Activated CD8-positive, alpha-beta T cell treated with anti-CD3 and anti-CD28 coated beads for 36 hours (primary cell): Measurements from ENCODE around the gene LAIR2. TPM values are rescaled to one million over a fixed set of nuclear protein-coding genes. Genes with fewer than 3 reads are reported as not detected.

Source experiments
- ATAC-seq: fragments of 200-7000 bp; cut with Tn5 transposase; one replicate; pipeline ENCODE4 v1.10.0; 2021; ENCODE audit warnings: mild to moderate bottlenecking, moderate library complexity
- CTCF ChIA-PET: fragments of 350-600 bp; sonication (Branson Sonifier 250); formaldehyde crosslinking; loops from one replicate; lab custom pipeline; 2021; ENCODE audit warnings: antibody characterized with exemption; lab: Charles Lee
- POLR2A ChIA-PET: fragments of 350-600 bp; sonication (Branson Sonifier 250); formaldehyde crosslinking; loops from one replicate; lab custom pipeline; 2021; ENCODE audit warnings: antibody characterized with exemption; lab: Charles Lee
- DNase-seq: peaks from one replicate; pipeline ENCODE4 v3.0.0-alpha.2; 2020
- H3K27ac Mint-ChIP-seq: one replicate; pipeline ENCODE4 v1.8.0; 2021; ENCODE audit warnings: mild to moderate bottlenecking, mixed read lengths
- H3K27me3 Mint-ChIP-seq: one replicate; pipeline ENCODE4 v1.8.0; 2021; ENCODE audit warnings: mixed read lengths
- H3K36me3 Mint-ChIP-seq: one replicate; pipeline ENCODE4 v1.8.0; 2021; ENCODE audit warnings: low read depth, mixed read lengths
- H3K4me1 Mint-ChIP-seq: one replicate; pipeline ENCODE4 v1.8.0; 2021; ENCODE audit warnings: low read depth, mixed read lengths
- H3K4me3 Mint-ChIP-seq: one replicate; pipeline ENCODE4 v1.8.0; 2021; ENCODE audit warnings: mild to moderate bottlenecking, moderate library complexity, mixed read lengths
- H3K9me3 Mint-ChIP-seq: one replicate; pipeline ENCODE4 v1.8.0; 2021; ENCODE audit warnings: mixed read lengths
- CTCF ChIP-seq: fragments of 200-600 bp; IDR thresholded peaks from one replicate; pipeline ENCODE4 v1.8.0; 2022; ENCODE audit warnings: antibody characterized with exemption, mild to moderate bottlenecking
- intact Hi-C: fragments of 100-400 bp; cut with micrococcal nuclease; formaldehyde crosslinking; loops from one replicate; pipeline ENCODE4 v1.10.0; 2022
- total RNA-seq, 2 experiments: library from RNA; stranded (reverse); gene quantifications; one replicate each; pipeline ENCODE4 v1.2.3, GENCODE V29; 2021

The LAIR2 gene
- total RNA-seq, 2 experiments from 2014 or later, result 1.5 to 2.1 TPM

- H3K9me3 Mint-ChIP-seq, result no peaks in the 10 kb centered on the region
- ATAC-seq (no peak), DNase-seq (no peak)
- peaks cover 68% of the 10 kb centered on the region for H3K36me3 Mint-ChIP-seq
- H3K4me1 Mint-ChIP-seq, result peaks cover 25% of the 10 kb centered on the region
- TF ChIP-seq CTCF, result no peak
- intact Hi-C loops, result no loop called here
- H3K27me3 Mint-ChIP-seq, result no peaks in the 10 kb centered on the region
- POLR2A ChIA-PET, result interaction anchor here (0.7 kb wide), 1 partner anchor 8 kb away, joined by 3 read pairs; no protein-coding TSS in a partner anchor
- CTCF ChIA-PET, result no interaction called here
- H3K4me3 Mint-ChIP-seq, result no peak overlapping the region
- H3K27ac Mint-ChIP-seq, result no peak overlapping the region
Measured at GRCh38 chr19:54456423-54457373, 45.9 kb upstream of the LAIR2 start.

- TF ChIP-seq CTCF, result no peak
- H3K36me3 Mint-ChIP-seq, result peaks cover 62% of the 10 kb centered on the region
- CTCF ChIA-PET, result no interaction called here
- H3K27ac Mint-ChIP-seq, result no peak overlapping the region
- no peak for ATAC-seq
- H3K4me1 Mint-ChIP-seq, result peaks cover 23% of the 10 kb centered on the region
- H3K9me3 Mint-ChIP-seq, result no peaks in the 10 kb centered on the region
- POLR2A ChIA-PET, result interaction anchor here (0.6 to 2.8 kb wide), 2 partner anchors 9 to 288 kb away, joined by 3 to 35 read pairs; partner anchors contain the start of gene LENG8
- H3K27me3 Mint-ChIP-seq, result no peaks in the 10 kb centered on the region
- DNase-seq, result no peak
- H3K4me3 Mint-ChIP-seq, result no peak overlapping the region
- intact Hi-C loops, result no loop called here
Measured at GRCh38 chr19:54457773-54458647, 44.6 kb upstream of the LAIR2 start.

GRCh38 chr19:54458648-54459281 lies 43.9 kb upstream of the LAIR2 start:
- Mint-ChIP-seq H3K4me1 (peaks cover 22% of the 10 kb centered on the region), H3K9me3 (no peaks in the 10 kb centered on the region), H3K27me3 (no peaks in the 10 kb centered on the region), H3K36me3 (peaks cover 56% of the 10 kb centered on the region), H3K27ac (peak overlapping the region; percentile 53), H3K4me3 (no peak overlapping the region)
- ChIA-PET CTCF (no interaction called here), POLR2A (interaction anchor here (0.6 to 2.8 kb wide), 2 partner anchors 9 to 288 kb away, joined by 3 to 35 read pairs; partner anchors contain the start of gene LENG8)
- no peak for DNase-seq
- TF ChIP-seq CTCF, result no peak
- ATAC-seq, result no peak
- intact Hi-C loops, result no loop called here

- intact Hi-C loops, result no loop called here
- Mint-ChIP-seq H3K36me3 (peaks cover 51% of the 10 kb centered on the region), H3K4me1 (peaks cover 27% of the 10 kb centered on the region), H3K9me3 (no peaks in the 10 kb centered on the region), H3K4me3 (no peak overlapping the region), H3K27me3 (no peaks in the 10 kb centered on the region), H3K27ac (peak overlapping the region; percentile 53)
- DNase-seq (no peak), ATAC-seq (no peak)
- CTCF ChIA-PET, result no interaction called here
- POLR2A ChIA-PET, result interaction anchor here (1.2 to 2.8 kb wide), 2 partner anchors 10 to 11 kb away, joined by 4 to 35 read pairs; partner anchors contain the start of gene LENG8
- no peak for TF ChIP-seq CTCF
Measured at GRCh38 chr19:54459282-54460229, 43.1 kb upstream of the LAIR2 start.
